ENCODE results near the gene NMT1. TPM values are rescaled to one million over a fixed set of nuclear protein-coding genes. Genes with fewer than 3 reads are reported as not detected.
A peak's percentile ranks its signal among the peaks of the same experiment; 100 is the strongest.

Gene NMT1
- total and polyA plus RNA-seq, 2 of the 13 experiments (the other 11 are each of a cell fraction or from before 2014, with no cell fraction given): 75.7 to 142 TPM

GRCh38 chr17:45132572-45133463 lies 71.7 kb downstream of the NMT1 start (continued):
- 0 out of 2 replicates have a peak, but pooled peaks have one; percentile 15 for TF ChIP-seq FOXA3 (CRISPR knock-in tag; IDR thresholded peaks at IDR 0.05)
- TF ChIP-seq NCOR1 (IDR thresholded peaks at IDR 0.05; ENCODE audit: borderline replicate concordance, low read length): no peak
- TF ChIP-seq, protein P1, sequence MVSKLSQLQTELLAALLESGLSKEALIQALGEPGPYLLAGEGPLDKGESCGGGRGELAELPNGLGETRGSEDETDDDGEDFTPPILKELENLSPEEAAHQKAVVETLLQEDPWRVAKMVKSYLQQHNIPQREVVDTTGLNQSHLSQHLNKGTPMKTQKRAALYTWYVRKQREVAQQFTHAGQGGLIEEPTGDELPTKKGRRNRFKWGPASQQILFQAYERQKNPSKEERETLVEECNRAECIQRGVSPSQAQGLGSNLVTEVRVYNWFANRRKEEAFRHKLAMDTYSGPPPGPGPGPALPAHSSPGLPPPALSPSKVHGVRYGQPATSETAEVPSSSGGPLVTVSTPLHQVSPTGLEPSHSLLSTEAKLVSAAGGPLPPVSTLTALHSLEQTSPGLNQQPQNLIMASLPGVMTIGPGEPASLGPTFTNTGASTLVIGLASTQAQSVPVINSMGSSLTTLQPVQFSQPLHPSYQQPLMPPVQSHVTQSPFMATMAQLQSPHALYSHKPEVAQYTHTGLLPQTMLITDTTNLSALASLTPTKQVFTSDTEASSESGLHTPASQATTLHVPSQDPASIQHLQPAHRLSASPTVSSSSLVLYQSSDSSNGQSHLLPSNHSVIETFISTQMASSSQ (IDR thresholded peaks at IDR 0.05; ENCODE audit: low read depth): no peak
- TF ChIP-seq, protein P1 (CRISPR knock-in tag; IDR thresholded peaks at IDR 0.05; ENCODE audit: borderline replicate concordance): peak; percentile 44; the same call in 1 of the 2 replicates
- TF ChIP-seq KMT2A (CRISPR knock-in tag; IDR thresholded peaks at IDR 0.05): no peak; the same call in 1 of the 2 replicates
- peak; percentile 43; the same call in 1 of the 2 replicates for TF ChIP-seq SP5 (CRISPR knock-in tag; IDR thresholded peaks at IDR 0.05; ENCODE audit: borderline replicate concordance, low read depth)
- TF ChIP-seq, protein P2, sequence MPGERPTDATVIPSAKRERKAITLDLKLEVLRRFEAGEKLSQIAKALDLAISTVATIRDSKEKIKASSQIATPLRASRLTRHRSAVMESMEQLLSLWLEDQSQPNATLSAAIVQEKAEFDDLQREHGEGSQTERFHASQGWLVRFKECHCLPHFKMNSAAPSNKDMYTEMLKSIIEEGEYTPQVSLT (CRISPR knock-in tag; IDR thresholded peaks at IDR 0.05; ENCODE audit: borderline replicate concordance, low read depth): no peak
- TF ChIP-seq ZFY (CRISPR knock-in tag; IDR thresholded peaks at IDR 0.05): peak; percentile 89
- TF ChIP-seq, protein P3, sequence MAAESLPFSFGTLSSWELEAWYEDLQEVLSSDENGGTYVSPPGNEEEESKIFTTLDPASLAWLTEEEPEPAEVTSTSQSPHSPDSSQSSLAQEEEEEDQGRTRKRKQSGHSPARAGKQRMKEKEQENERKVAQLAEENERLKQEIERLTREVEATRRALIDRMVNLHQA (CRISPR knock-in tag; IDR thresholded peaks at IDR 0.05): no peak
- peak; percentile 85; the same call in 1 of the 2 replicates for TF ChIP-seq ZNF550 (CRISPR knock-in tag; IDR thresholded peaks at IDR 0.05; ENCODE audit: borderline replicate concordance)
- TF ChIP-seq CENPT (CRISPR knock-in tag; IDR thresholded peaks at IDR 0.05; ENCODE audit: low read depth): peak; percentile 51; the same call in 1 of the 2 replicates
- TF ChIP-seq ZNF225 (CRISPR knock-in tag; IDR thresholded peaks at IDR 0.05): 0 out of 2 replicates have a peak, but pooled peaks have one; percentile 76
- TF ChIP-seq SMAD3 (CRISPR knock-in tag; IDR thresholded peaks at IDR 0.05): peak; percentile 40; the same call in 1 of the 2 replicates
- peak; percentile 52; the same call in 1 of the 2 replicates for TF ChIP-seq SALL1 (CRISPR knock-in tag; IDR thresholded peaks at IDR 0.05)
- TF ChIP-seq DBP (CRISPR knock-in tag; IDR thresholded peaks at IDR 0.05; ENCODE audit: not compliant biosample characterization): no peak
- no peak for TF ChIP-seq ZNF562 (CRISPR knock-in tag; IDR thresholded peaks at IDR 0.05; ENCODE audit: borderline replicate concordance)
- TF ChIP-seq ZFP36L1 (CRISPR knock-in tag; IDR thresholded peaks at IDR 0.05): no peak
- TF ChIP-seq THYN1 (CRISPR knock-in tag; IDR thresholded peaks at IDR 0.05; ENCODE audit: borderline replicate concordance, low read depth): no peak
- TF ChIP-seq JUN (CRISPR knock-in tag; IDR thresholded peaks at IDR 0.05): peak; percentile 81
- TF ChIP-seq TERF1 (CRISPR knock-in tag; IDR thresholded peaks at IDR 0.05): no peak
- peak; percentile 93 for TF ChIP-seq ZNF501 (CRISPR knock-in tag; IDR thresholded peaks at IDR 0.05)
- TF ChIP-seq ZNF816 (CRISPR knock-in tag; IDR thresholded peaks at IDR 0.05; ENCODE audit: borderline replicate concordance): no peak; the same call in 1 of the 2 replicates

Measured in HepG2 (cell line).